HepG2 (cell line): Measurements from ENCODE around the gene ADAT3. TPM values are rescaled to one million over a fixed set of nuclear protein-coding genes. Genes with fewer than 3 reads are reported as not detected.

Experiments used
- ETS1 ChIP-seq: sonication (generic); formaldehyde crosslinking; IDR thresholded peaks from 2 replicates; pipeline ENCODE4 v1.4.0; 2020; ENCODE audit warnings: missing genetic modification reagents
- ETV5 ChIP-seq: IDR thresholded peaks from 2 replicates; pipeline ENCODE4 v1.6.1; 2018; ENCODE audit warnings: missing biosample characterization, missing genetic modification reagents, inconsistent platforms, borderline replicate concordance
- FOXA1 ChIP-seq, 2 experiments: fragments of 450-650 bp in 1 of 2; sonication (generic) in 1 of 2; formaldehyde crosslinking in 1 of 2; IDR thresholded peaks; 2 replicates each; pipeline versions ENCODE4 v1.4.0 to v1.6.1; 2016 to 2020; ENCODE audit warnings: missing genetic modification reagents in 1 of 2
- GABPB1 ChIP-seq: IDR thresholded peaks from 2 replicates; pipeline ENCODE4 v1.6.1; 2016; ENCODE audit warnings: mild to moderate bottlenecking, missing genetic modification reagents, moderate library complexity, missing compliant biosample characterization
- ISX ChIP-seq: sonication (generic); formaldehyde crosslinking; conservative IDR thresholded peaks from 2 replicates; pipeline ENCODE4 v1.5.0; 2020; ENCODE audit warnings: missing genetic modification reagents
- MEIS2 ChIP-seq: sonication (generic); formaldehyde crosslinking; IDR thresholded peaks from 2 replicates; pipeline ENCODE4 v1.9.0; 2021; ENCODE audit warnings: mild to moderate bottlenecking, missing genetic modification reagents
- PATZ1 ChIP-seq: sonication (generic); formaldehyde crosslinking; IDR thresholded peaks from 2 replicates; pipeline ENCODE4 v1.4.0; 2020; ENCODE audit warnings: missing genetic modification reagents
- PAWR ChIP-seq: sonication (generic); formaldehyde crosslinking; IDR thresholded peaks from 2 replicates; pipeline ENCODE4 v1.4.0; 2020; ENCODE audit warnings: missing genetic modification reagents, mild to moderate bottlenecking, borderline replicate concordance
- POLR2G ChIP-seq: fragments of 200-400 bp; formaldehyde crosslinking; IDR thresholded peaks from 2 replicates; pipeline ENCODE4 v1.6.1; 2018; ENCODE audit warnings: mild to moderate bottlenecking, low read depth, low read length, moderate library complexity
- SP4 ChIP-seq: sonication (generic); formaldehyde crosslinking; IDR thresholded peaks from 2 replicates; pipeline ENCODE4 v1.8.1; 2023; ENCODE audit warnings: mild to moderate bottlenecking, missing genetic modification reagents
- STAT6 ChIP-seq: sonication (generic); formaldehyde crosslinking; IDR thresholded peaks from 2 replicates; pipeline ENCODE4 v1.4.0; 2020; ENCODE audit warnings: missing genetic modification reagents, mild to moderate bottlenecking, borderline replicate concordance
- TBL1XR1 ChIP-seq: fragments of 150-350 bp; IDR thresholded peaks from 2 replicates; pipeline ENCODE4 v1.6.1; 2014; ENCODE audit warnings: borderline replicate concordance, low read length; ENCODE audit not compliant: partially characterized antibody
- ZBTB34 ChIP-seq: sonication (generic); formaldehyde crosslinking; IDR thresholded peaks from 2 replicates; pipeline ENCODE4 v1.8.0; 2022; ENCODE audit warnings: mild to moderate bottlenecking, missing genetic modification reagents
- ZBTB7B ChIP-seq: sonication (generic); formaldehyde crosslinking; IDR thresholded peaks from 2 replicates; pipeline ENCODE4 v1.4.0; 2020; ENCODE audit warnings: missing genetic modification reagents
- ZNF709 ChIP-seq: sonication (generic); formaldehyde crosslinking; IDR thresholded peaks from 2 replicates; pipeline ENCODE4 v1.5.0; 2020; ENCODE audit warnings: mild to moderate bottlenecking, missing genetic modification reagents
- polyA plus RNA-seq, 8 experiments: library from polyadenylated mRNA; depleted of rRNA in 3 of 8; stranded (reverse) in 7 of 8; unstranded in 1 of 8; fragments of >200 nt; fragmentation: Illumina TruSeq in 4 of 8; extraction: Trizol in 4 of 8; gene quantifications; 2 replicates each; pipeline versions ENCODE4 v1.2.1 to v1.2.3, GENCODE V29; 2011 to 2016; ENCODE audit warnings: low read depth in 4 of 8, missing spikeins in 1 of 8, mixed read lengths in 1 of 8; ENCODE audit not compliant: insufficient read depth in 1 of 8
- total RNA-seq, 5 experiments: library from RNA; depleted of rRNA; stranded (reverse); fragments of >200 nt; fragmentation: Illumina TruSeq; extraction: Trizol; gene quantifications; 2 replicates each; pipeline ENCODE4 v1.2.3, GENCODE V29; 2016; ENCODE audit warnings: low read depth in 1 of 5
- TF ChIP-seq, protein P1 (sequence below): sonication (generic); formaldehyde crosslinking; IDR thresholded peaks from 2 replicates; pipeline ENCODE4 v1.5.1; 2020; ENCODE audit warnings: missing genetic modification reagents, mild to moderate bottlenecking, borderline replicate concordance
- TF ChIP-seq, protein P2 (sequence below): IDR thresholded peaks from 2 replicates; pipeline ENCODE4 v1.6.1; 2012; ENCODE audit warnings: inconsistent platforms
- TF ChIP-seq, protein P3 (sequence below): sonication (generic); formaldehyde crosslinking; IDR thresholded peaks from 2 replicates; pipeline ENCODE4 v1.4.0; 2020; ENCODE audit warnings: mild to moderate bottlenecking, missing genetic modification reagents

The ADAT3 gene
- total and polyA plus RNA-seq, 2 of the 13 experiments (the other 11 are each of a cell fraction or from before 2014, with no cell fraction given) = 0.95 to 3.5 TPM

- peak; percentile 46; the same call in 1 of the 2 replicates for TF ChIP-seq STAT6 (CRISPR knock-in tag)
- peak; percentile 62; the same call in 1 of the 2 replicates for TF ChIP-seq ETV5 (CRISPR knock-in tag)
- peak; percentile 74 for TF ChIP-seq GABPB1 (CRISPR knock-in tag)
- TF ChIP-seq, protein P1, sequence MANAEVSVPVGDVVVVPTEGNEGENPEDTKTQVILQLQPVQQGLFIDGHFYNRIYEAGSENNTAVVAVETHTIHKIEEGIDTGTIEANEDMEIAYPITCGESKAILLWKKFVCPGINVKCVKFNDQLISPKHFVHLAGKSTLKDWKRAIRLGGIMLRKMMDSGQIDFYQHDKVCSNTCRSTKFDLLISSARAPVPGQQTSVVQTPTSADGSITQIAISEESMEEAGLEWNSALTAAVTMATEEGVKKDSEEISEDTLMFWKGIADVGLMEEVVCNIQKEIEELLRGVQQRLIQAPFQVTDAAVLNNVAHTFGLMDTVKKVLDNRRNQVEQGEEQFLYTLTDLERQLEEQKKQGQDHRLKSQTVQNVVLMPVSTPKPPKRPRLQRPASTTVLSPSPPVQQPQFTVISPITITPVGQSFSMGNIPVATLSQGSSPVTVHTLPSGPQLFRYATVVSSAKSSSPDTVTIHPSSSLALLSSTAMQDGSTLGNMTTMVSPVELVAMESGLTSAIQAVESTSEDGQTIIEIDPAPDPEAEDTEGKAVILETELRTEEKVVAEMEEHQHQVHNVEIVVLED (CRISPR knock-in tag) = peak; percentile 59; the same call in 1 of the 2 replicates
- peak; percentile 97 for TF ChIP-seq ZBTB34
- TF ChIP-seq ETS1 (CRISPR knock-in tag) = no peak
- TF ChIP-seq, protein P2, sequence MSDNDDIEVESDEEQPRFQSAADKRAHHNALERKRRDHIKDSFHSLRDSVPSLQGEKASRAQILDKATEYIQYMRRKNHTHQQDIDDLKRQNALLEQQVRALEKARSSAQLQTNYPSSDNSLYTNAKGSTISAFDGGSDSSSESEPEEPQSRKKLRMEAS = peak; percentile 80
- peak; percentile 32; the same call in 1 of the 2 replicates for TF ChIP-seq ZNF709 (CRISPR knock-in tag)
- peak; percentile 22; the same call in 1 of the 2 replicates for TF ChIP-seq SP4 (CRISPR knock-in tag)
- peak; percentile 81 for TF ChIP-seq MEIS2 (CRISPR knock-in tag)
- peak; percentile 65; the same call in 1 of the 2 replicates for TF ChIP-seq FOXA1 (IDR thresholded peaks at IDR 0.05)
- TF ChIP-seq FOXA1 (CRISPR knock-in tag; IDR thresholded peaks at IDR 0.05) = peak; percentile 89
- TF ChIP-seq ZBTB7B (CRISPR knock-in tag) = peak; percentile 96
- peak; percentile 39; the same call in 1 of the 2 replicates for TF ChIP-seq POLR2G
- TF ChIP-seq PAWR = no peak
- TF ChIP-seq, protein P3, sequence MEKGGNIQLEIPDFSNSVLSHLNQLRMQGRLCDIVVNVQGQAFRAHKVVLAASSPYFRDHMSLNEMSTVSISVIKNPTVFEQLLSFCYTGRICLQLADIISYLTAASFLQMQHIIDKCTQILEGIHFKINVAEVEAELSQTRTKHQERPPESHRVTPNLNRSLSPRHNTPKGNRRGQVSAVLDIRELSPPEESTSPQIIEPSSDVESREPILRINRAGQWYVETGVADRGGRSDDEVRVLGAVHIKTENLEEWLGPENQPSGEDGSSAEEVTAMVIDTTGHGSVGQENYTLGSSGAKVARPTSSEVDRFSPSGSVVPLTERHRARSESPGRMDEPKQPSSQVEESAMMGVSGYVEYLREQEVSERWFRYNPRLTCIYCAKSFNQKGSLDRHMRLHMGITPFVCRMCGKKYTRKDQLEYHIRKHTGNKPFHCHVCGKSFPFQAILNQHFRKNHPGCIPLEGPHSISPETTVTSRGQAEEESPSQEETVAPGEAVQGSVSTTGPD (CRISPR knock-in tag) = peak; percentile 85
- peak; percentile 15 for TF ChIP-seq TBL1XR1
- TF ChIP-seq ISX = no peak
- TF ChIP-seq PATZ1 (CRISPR knock-in tag) = peak; percentile 88
Observed at GRCh38 chr19:1871140-1871597, 34.0 kb upstream of the ADAT3 start (continued).
